HG02870 (cell line): ENCODE measurements around the gene AQP2.

Source experiments
- ATAC-seq: cut with Tn5 transposase; IDR thresholded peaks from one replicate; pipeline ENCODE4 v1.9.1; 2021; ENCODE audit warnings: mild to moderate bottlenecking, moderate library complexity; ENCODE audit not compliant: unreplicated experiment

AQP2 gene

GRCh38 chr12:49939707-49940106 lies 10.8 kb upstream of the AQP2 start:
- ATAC-seq = no peak

GRCh38 chr12:49941556-49942511 lies 8.7 kb upstream of the AQP2 start:
- ATAC-seq = no peak

GRCh38 chr12:49942512-49942893 lies 8.0 kb upstream of the AQP2 start:
- ATAC-seq = no peak

GRCh38 chr12:49942921-49943624 lies 7.5 kb upstream of the AQP2 start:
- ATAC-seq = no peak

GRCh38 chr12:49943625-49943960 lies 6.9 kb upstream of the AQP2 start:
- no peak for ATAC-seq

GRCh38 chr12:49944046-49944445 lies 6.5 kb upstream of the AQP2 start:
- ATAC-seq = no peak

GRCh38 chr12:49944718-49945117 lies 5.8 kb upstream of the AQP2 start:
- no peak for ATAC-seq

GRCh38 chr12:49945394-49946080 lies 5.0 kb upstream of the AQP2 start:
- ATAC-seq = peak; percentile 90

GRCh38 chr12:49946086-49946485 lies 4.5 kb upstream of the AQP2 start:
- ATAC-seq = no peak

GRCh38 chr12:49946497-49946896 lies 4.0 kb upstream of the AQP2 start:
- no peak for ATAC-seq

- no peak for ATAC-seq
Observed at GRCh38 chr12:49947593-49948226, 2.8 kb upstream of the AQP2 start.

- ATAC-seq = no peak
Observed at GRCh38 chr12:49948866-49949845, 1.4 kb upstream of the AQP2 start.

GRCh38 chr12:49949866-49950265 lies 671 bp upstream of the AQP2 start:
- ATAC-seq = no peak

GRCh38 chr12:49951411-49952240 lies 1.1 kb downstream of the AQP2 start:
- ATAC-seq = no peak

- no peak for ATAC-seq
Observed at GRCh38 chr12:49952391-49953055, 2.0 kb downstream of the AQP2 start.

- no peak for ATAC-seq
Observed at GRCh38 chr12:49953151-49953550, 2.6 kb downstream of the AQP2 start.

- no peak for ATAC-seq
Observed at GRCh38 chr12:49953961-49954846, 3.7 kb downstream of the AQP2 start.
